GM18870 (cell line): ENCODE measurements around the gene ZNF79.
A peak's percentile ranks its signal among the peaks of the same experiment; 100 is the strongest.
"Not testable (repeated sequence)": the region's sequence is repeated elsewhere in the genome, so short reads cannot be mapped to it uniquely, and the experiment has no call there.

Source experiments
- ATAC-seq: cut with Tn5 transposase; IDR thresholded peaks from one replicate; pipeline ENCODE4 v1.9.1; 2021; ENCODE audit warnings: moderate library complexity; ENCODE audit not compliant: unreplicated experiment

The ZNF79 gene

DNA sequence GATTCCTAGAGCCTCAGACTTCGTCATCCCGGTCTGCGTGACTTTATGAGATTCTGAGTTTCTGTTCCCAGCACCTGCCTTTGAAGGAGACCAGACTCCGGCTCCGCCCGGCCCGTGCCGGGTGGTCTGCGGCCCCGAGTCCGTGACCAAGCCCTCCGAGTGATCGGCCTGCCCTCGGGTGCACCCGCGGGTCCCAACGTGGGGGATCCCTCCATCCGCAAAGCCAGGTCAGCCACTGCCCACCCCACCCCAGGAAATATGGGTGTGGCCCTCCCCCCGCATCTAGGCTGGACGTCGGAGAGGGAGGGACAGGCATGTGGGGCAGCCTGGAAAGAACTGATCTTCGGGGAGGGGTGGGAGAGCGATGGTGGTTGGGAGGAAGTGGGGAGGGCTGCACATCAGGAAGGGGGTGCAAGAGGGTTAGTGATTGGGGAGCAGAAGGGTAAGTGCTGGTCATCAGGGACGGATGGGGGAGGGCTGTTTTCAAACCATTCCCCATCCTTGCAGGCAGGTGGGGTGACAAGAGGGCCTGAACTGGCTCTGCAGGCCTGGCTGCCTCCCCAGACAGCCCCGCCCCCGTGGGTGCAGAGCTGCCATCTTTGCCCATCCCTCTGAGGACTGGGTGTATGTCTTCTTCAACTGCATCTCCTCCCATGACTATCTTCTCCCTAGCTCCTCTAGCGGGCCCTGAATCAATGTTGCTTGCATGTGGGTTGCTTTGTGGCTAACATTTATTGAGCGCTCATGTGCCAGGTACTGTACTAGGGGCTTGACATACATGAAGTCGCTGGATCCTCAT lies 27.9 kb downstream of the ZNF79 start:
- peak; percentile 7 for ATAC-seq

DNA sequence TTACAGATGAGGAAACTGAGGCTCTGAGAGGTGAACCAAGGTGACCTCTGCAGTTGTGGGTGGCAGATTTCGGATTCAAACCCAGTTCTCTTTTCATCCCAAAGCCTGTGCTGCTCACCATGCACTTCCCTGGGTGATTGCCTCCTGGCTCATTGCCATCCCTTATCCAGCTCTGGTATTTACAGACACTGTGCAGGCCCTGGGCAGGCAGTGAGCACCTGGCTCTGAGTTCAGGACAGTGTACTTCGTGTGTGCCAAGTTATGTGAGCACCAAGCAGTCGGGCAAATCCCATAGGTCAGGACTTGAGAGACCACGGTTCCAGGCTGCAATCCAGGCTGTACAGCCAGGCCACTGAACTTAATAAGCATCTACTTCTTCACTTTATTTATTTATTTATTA lies 28.5 kb downstream of the ZNF79 start:
- ATAC-seq = no peak

DNA sequence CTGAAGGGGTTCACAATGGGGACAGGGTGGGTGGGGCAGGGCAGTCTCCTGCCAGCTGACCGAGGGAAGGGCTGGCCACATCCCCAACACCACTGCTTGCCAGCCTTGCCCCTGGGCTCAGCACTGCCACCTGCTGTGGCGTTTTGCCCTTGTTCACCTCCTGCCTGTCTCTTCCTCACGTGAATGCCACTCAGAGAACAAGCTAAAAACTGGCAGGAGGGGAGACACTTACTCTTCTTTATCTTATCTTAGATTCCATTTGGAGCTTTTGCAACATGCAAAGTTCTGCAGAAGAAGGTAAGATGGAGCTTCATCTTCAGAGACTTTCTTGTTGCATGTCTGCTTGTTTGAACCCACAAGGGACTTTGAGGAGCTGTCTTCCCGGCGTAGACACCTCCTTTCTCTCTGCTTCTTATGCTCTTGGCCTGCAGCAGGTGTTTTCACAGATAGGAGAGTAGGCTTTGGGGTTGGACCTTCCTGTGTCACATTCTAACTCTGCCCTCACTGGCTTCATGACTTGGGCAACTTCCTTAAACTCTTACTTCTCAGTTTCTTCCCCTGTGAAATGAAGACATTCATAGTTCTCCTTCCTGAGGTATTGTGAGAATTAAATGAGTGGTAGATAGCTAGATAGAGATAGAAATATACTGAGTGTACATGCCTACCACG lies 31.3 kb downstream of the ZNF79 start:
- ATAC-seq = no peak

DNA sequence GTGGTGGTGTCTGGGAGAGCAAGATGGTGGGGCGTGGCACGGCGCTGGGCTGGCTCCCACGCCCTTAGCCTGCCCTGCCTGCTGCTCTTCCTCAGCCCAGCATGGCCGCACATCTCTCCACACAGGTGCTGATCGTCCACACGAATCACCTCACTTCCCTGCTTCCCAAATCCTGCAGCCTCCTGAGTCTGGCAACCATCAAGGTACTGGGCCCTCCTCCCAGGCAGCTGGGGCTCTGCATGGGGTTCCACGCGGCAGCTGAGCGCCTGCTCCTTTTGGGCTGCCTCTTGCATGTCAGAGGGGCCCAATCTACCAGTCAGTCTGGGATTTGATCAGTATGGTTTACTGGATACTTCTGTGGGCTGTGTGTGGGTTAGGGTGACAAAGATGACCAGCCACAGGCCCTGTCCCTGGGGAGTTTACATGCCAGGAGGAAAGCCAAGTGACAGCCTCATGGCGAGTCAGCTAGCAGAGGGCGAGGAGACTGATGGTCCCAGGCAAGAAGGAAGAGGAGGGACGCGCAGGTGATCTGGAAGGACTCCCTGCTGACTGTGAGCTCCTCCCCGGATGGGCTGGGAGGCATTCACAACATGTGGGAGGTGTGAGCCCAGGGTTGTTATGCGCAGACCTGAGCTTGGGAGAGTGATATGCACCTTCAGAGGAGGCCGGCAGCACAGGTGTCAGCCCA lies 33.2 kb downstream of the ZNF79 start:
- ATAC-seq = no peak

DNA sequence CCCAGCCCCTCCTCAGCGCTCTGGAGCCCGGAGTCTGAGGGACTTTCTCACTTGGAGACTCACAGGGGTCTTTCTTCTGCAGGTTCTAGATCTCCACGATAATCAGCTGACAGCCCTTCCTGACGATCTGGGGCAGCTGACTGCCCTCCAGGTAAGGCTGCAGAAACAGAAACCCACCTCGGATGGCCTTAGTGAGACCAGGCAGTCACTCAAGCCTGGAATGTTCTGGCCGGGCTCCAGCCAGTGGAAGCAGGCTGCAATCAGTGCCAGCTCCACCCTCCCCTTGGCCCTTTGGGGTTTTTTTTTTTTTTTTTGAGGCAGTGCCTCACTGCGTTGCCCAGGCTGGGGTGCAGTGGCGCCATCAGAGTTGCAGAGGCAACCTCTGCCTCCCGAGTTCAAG lies 34.7 kb downstream of the ZNF79 start:
- no peak for ATAC-seq

DNA sequence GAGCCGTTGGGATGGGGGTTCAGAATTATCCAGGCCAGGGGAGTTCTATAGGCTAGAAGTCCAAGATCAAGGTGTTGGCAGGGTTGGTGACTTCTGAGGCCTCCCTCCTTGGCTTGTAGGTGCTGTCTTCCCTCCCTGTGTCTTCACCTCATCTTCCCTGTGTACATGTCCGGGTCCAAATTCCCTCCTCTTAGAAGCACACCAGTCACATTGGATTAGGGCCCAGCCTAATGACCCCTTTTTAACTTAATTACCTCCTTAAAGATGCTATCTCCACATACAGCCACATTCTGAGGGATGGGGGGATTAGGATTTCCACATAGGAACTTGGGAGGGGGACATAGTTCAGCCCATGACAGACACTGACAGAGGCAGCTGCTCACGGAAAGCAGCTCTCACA lies 39.2 kb downstream of the ZNF79 start:
- ATAC-seq = no peak

DNA sequence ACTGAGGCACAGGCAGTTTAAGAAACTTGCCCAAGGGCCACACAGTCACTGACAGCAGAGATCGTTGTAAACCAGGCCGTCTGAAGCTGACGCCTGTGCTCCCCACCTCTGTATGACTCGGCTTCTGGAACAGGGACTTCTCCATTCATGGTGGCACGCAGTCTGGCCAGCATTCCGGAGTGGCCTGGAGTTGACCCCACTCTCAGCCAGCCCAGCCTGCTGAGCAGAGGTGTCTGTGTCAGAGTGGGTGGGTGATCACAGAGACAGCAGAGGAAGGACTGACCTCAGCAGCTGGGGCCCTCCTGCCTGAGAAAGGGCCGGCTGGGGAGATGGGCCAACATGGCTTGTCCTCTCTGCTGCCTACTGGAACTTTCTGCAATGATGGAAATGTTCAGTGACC lies 39.7 kb downstream of the ZNF79 start:
- ATAC-seq = no peak

DNA sequence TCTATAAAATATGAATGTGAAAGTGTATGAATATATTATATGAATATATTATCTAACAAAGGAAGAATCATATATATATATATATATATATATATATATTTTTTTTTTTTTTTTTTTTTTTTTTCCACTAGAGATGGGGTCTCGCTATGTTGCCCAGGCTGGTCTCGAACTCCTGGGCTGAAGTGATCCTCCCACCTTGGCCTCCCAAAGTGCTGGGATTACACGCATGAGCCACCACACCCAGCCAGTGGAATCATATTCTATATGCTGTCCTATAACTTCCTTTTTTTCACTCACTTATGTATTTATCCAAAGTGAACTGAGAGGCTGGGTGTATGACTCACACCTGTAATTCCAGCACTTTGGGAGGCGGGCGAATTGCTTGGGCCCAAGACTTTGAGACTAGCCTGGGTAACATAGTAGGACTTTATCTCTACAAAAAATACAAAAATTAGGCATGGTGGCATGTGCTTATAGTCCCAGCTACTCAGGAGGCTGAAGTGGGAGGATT lies 42.3 kb downstream of the ZNF79 start:
- not testable (repeated sequence) for ATAC-seq

DNA sequence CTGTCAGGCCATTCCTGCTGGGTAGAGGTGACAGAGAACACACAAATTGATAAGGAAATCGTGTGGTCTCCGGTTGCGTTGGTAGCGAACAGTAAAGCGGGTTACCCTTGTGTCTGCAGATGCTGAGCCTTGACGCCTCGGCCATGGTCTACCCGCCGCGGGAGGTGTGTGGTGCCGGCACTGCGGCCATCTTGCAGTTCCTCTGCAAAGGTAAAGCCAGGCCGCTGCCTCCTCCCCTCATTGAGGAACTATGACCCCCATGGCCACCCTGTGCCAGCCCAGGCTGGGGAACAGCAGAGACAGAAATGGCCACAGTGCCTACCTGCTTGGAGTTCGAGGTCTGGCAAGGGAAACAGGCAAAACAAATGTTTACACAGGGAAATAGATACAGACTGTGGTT lies 43.4 kb downstream of the ZNF79 start:
- ATAC-seq = no peak

DNA sequence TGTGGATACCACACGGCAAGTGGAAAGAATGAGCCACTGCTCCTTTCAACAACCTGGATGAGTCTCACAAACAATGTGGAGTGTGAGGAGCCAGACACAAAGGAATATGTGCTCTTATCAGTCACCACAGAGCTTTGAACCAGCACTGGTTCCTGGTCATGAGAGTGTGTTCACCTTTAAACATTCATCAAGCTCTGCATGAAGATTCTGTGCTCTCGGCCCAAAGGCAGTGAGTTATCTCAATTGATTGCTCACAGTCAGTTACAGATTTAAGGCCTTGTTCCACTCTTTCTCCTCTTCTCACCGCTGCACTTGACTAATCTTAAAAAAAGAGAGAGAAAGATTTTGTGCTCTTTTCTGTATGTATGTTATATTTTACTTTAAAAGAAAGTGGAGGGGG lies 46.5 kb downstream of the ZNF79 start:
- ATAC-seq = no peak

DNA sequence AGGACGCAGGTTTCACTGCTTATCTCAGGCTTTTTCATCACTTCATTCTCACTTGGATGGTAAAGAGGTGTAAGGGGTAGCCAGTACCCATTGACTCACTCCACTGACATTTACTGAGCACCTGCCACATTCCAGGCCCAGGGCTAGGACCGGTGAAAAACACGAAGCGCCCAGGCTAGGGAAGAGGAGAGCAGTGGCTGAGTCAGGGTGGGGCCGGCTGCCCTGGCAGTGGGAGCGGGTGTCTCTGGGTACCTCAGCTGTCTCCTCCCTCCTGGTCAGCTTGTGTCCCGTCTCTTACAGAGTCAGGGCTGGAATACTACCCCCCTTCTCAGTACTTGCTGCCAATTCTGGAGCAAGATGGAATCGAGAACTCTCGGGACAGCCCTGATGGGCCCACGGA lies 49.3 kb downstream of the ZNF79 start:
- ATAC-seq = no peak

DNA sequence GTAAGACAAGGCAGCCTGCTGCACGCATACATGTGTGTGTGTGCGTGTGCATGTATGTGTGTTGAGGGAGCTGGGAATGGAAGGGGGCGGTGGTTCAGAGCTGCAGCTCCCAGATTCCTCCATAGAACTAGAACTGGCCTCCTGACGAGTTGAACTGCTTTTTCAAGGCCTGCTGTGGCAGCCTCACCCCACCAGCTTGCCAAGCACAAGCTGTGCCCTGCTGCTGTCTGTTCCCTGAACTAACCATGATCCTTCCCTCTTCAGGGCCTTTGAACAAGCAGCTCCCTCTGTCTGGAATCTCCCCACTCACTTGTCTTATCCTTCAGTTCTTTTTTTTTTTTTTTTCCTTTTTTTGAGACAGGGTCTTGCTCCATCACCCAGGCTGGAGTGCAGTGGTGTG lies 49.8 kb downstream of the ZNF79 start:
- no peak for ATAC-seq

DNA sequence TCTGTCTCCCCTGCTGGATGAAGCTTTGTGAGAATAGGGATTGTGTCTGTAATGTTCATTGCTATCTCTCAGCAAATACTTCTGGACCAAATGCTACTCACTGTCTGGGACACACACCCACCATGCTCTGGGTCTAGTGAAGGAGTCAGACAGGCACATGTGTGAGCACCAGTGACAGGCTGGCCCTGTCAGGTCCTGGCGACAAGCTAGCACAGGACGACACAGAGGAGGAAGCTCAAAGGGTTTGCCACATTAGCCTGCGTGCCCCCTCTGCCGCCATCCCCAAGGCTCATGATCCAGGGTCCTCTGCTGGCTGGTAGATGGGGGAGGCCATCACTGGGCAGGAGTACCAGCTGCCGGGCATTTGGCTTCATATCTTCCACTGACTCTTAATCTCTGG lies 50.4 kb downstream of the ZNF79 start:
- no peak for ATAC-seq

DNA sequence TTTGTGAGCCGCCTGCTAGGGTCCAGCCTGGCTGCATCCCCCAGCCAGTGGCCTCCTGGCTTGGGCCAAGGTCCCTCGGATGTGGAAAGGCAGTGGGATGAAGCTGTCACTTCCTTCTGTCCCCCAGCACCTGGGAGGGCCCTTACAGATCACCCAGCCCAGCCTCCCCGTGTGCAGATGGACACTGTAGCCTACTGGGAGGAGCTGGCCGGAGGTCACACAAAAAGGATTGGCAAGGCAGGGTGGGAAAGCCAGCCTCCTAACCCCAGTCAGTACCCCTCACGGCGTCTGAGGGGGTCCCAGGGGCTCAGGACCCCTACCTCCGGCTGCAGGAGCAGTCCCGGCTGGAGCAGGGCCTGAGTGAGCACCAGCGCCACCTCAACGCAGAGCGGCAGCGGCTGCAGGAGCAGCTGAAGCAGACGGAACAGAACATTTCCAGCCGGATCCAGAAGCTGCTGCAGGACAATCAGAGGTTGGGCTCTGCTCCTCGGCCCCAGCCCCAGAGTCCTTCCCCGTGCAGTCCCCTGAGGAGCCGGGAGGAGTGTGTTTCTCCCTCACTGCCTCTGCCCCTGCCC lies 55.4 kb downstream of the ZNF79 start:
- no peak for ATAC-seq

DNA sequence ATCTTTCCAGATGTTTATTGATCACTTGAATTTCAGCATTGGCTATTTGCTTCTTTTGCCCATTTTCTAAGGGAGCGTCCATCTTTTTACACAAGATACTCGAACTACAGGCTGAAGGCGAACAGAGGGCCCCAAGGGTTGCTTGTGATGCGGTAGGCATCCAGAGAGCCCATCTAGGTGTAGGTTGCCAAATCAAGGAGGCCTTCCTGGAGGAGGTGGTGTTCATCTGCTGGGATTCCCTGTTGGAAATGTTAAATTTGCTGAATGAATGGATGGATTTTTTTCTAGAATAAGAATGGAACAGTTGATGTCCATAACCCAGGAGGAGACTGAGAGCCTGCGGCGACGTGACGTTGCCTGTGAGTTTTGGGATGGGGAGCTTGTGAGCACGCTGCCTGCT lies 58.5 kb downstream of the ZNF79 start:
- ATAC-seq = no peak

DNA sequence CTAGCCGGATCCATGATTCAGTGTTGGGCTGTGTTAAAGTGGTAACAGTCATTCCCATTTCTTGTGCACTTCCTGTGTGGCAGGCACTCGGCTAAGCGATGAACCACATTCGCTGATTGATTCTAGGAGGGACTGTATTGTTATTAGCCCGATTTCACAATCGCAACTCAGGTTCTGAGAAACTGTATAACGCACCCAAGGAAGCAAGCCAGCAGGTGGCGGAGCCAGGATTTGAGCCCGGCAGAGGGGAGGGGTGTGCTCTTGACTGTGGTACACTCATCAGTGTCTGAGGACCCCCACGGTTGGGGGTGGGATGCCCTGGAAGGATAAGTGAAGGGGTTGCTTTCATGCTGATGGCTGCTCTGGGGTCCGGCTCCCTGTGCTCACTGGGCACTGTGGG lies 61.8 kb downstream of the ZNF79 start:
- ATAC-seq = no peak

DNA sequence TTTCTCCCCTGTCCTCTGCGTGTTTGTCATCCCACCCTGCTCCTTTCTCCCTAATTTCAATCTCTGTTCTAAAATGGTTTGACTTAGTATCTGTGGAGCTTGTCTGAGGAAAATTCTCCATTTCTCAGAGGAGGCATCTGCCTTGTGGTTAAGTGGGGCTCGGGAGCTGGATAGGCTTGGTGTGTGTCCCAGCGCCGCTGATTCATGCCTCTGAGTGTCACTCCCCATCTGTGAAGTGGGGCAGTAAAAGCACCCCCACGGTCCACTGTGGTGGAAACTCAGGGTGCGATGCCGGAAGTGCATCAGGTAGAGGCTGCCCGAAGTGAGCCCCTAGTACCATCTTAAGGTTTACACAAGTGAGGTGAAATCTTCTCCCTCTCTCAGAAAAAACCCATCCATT lies 64.8 kb downstream of the ZNF79 start:
- ATAC-seq = no peak

DNA sequence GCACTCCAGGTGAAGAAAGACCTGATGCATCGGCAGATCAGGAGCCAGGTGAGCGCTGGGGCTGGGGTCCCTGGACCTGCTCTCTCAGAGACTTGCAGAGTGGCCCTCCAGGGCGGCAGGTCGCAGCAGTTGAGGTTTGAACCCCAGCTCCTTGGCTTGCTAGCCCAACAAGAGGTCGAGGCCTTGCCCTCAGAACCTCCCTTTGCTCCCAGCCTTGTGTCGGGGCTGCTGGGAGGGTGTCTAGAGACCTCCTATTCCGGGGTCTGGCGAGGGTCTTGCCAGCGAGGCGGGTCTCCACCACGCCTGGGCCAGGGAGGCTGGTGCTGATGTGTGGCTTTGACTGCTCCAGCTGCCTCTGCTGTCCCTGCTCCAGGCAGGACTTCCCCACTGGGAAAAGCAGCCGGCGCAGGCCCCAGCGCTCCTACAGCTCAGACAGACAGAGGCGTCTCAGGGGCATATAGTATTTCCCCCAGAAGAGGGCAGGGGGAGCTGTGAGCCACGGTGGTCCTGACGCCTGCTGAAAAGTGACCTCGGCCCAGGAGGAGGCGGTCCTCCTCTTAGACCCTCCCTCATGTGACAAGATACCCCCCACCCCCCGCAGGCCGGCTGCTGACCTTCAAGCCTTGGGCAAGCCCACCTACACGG lies 65.4 kb downstream of the ZNF79 start:
- no peak for ATAC-seq

DNA sequence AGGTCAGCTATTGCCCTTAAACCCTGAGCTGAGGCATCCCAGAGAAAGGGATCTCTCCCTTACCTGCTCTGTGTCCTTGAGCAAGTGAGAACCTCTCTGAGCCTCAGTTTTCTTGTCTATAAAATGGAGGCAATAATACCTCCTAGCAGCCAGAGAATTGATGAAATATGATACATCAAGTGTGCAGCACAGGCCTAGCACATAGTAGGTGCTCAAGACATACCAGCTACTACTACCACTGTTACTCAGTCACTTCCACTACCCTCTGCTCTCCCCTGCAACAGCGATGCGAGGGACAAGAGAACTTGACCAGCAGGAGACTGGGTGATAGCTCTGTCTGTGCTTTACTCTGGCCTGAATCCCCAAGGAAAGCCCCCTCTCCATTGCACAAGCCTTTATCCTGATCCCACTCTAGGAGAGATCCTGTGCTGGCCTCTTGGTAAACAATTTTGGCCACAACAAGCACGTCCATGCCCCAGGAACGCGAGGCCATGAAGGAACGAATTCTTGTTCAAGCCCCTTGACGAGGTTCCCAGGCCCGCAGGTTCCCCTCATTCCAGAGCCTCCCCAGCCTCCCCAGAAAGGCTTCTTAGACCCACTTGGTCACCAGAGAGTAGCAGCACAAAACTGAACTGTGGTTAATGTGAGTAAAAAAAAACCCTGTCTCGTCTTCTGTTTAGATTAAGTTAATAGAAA lies 66.5 kb downstream of the ZNF79 start:
- no peak for ATAC-seq

DNA sequence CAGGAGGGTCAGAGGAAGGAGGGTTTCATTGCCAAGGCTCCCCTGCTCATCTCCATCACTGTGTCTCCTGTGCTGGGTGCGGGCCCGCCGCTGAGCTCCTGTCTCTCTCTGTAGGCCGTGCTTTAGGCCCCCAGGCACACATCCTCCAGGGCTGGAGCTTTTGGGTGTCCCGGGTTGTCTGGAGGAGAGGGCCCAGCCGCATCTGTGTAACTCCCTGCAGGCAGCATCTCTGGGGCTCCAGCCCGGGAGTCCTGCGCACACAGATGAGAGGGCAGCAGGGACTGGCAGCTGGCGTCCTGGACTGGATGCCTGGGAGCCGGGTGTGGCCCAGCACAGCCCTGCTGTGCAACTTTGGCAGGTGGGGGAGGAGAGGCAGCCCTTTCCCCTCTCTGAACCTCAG lies 67.3 kb downstream of the ZNF79 start:
- ATAC-seq = no peak

DNA sequence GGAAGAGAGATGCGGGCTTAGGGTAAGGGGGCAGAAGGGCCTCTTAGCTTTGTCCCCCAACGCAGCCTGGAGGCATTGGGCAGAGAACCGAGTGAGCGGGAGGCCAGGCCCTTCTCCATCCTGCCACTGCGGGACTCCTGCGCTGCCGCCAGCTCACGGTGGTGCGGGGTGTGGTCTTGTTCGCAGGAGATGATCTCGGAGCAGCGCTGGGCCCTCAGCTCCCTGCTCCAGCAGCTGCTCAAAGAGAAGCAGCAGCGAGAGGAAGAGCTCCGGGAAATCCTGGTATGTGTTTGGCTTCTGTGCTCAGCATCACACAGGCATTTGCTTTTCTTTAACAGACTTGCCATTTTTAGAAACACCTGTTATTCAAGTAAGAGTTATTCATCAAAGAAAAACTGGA lies 68.4 kb downstream of the ZNF79 start:
- no peak for ATAC-seq
